Measurements from ENCODE around the gene SHROOM1. TPM values are rescaled to one million over a fixed set of nuclear protein-coding genes. Genes with fewer than 3 reads are reported as not detected.
A peak's percentile ranks its signal among the peaks of the same experiment; 100 is the strongest.

SHROOM1 gene
- total RNA-seq, 6 experiments from 2014 or later, result 7.8 to 12.2 (median 8.6) TPM

- H3K4me3 Mint-ChIP-seq, result no peak overlapping the region
- H3K9me3 Mint-ChIP-seq, result no peaks in the 10 kb centered on the region
- peaks cover 18% of the 10 kb centered on the region for H3K27me3 Mint-ChIP-seq (ENCODE audit: insufficient read depth)
- no peak overlapping the region for H3K27ac Mint-ChIP-seq
- no peaks in the 10 kb centered on the region for H3K36me3 Mint-ChIP-seq (ENCODE audit: low read depth)
- peaks cover 11% of the 10 kb centered on the region for H3K4me1 Mint-ChIP-seq (ENCODE audit: low read depth)
- DNase-seq, result no peak
- no peak for TF ChIP-seq CTCF (IDR thresholded peaks at IDR 0.05)
Measured at GRCh38 chr5:132788990-132789886, 41.2 kb downstream of the SHROOM1 start.

GRCh38 chr5:132788508-132788907, 41.9 kb downstream of the SHROOM1 start:
- Mint-ChIP-seq H3K27me3 (ENCODE audit: insufficient read depth) (peaks cover 15% of the 10 kb centered on the region), H3K36me3 (ENCODE audit: low read depth) (no peaks in the 10 kb centered on the region), H3K9me3 (no peaks in the 10 kb centered on the region), H3K4me1 (ENCODE audit: low read depth) (peaks cover 11% of the 10 kb centered on the region), H3K4me3 (no peak overlapping the region), H3K27ac (no peak overlapping the region)
- no peak for DNase-seq
- no peak for TF ChIP-seq CTCF (IDR thresholded peaks at IDR 0.05)

DNA sequence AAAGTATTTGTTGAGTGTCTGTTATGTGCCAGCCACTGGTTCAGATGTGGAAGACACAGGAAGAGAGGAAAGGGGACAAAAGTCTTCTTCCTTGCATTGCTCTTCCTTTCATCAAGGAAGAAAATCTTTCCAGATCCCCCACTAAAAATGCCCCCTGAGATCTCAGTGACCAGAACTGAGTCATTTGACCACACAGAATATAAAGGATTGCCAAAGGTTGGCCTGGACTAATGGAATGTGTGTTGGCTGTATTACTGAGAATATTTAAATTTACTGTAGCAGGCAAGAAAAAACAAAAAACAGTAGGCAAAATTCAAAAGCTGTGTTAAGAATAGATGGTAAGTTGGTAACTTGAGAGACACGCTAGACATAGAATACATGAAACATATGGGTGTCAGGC, 43.4 kb downstream of the SHROOM1 start:
- no peak overlapping the region for H3K4me3 Mint-ChIP-seq
- peak; percentile 38 for DNase-seq
- no peak overlapping the region; the same call in 1 of the 2 replicates for H3K27ac Mint-ChIP-seq
- peaks cover 5% of the 10 kb centered on the region for H3K27me3 Mint-ChIP-seq (ENCODE audit: insufficient read depth)
- no peaks in the 10 kb centered on the region for H3K9me3 Mint-ChIP-seq
- peaks cover 25% of the 10 kb centered on the region for H3K4me1 Mint-ChIP-seq (ENCODE audit: low read depth)
- no peak for TF ChIP-seq CTCF (IDR thresholded peaks at IDR 0.05)
- no peaks in the 10 kb centered on the region for H3K36me3 Mint-ChIP-seq (ENCODE audit: low read depth)

- no peak overlapping the region for H3K27ac Mint-ChIP-seq
- no peak for TF ChIP-seq CTCF (IDR thresholded peaks at IDR 0.05)
Measured at GRCh38 chr5:132785864-132786263, 44.6 kb downstream of the SHROOM1 start.

GRCh38 chr5:132785365-132785764, 45.1 kb downstream of the SHROOM1 start:
- Mint-ChIP-seq H3K4me3 (no peak overlapping the region), H3K27me3 (ENCODE audit: insufficient read depth) (peaks cover 3% of the 10 kb centered on the region; the same call in 1 of the 2 replicates), H3K27ac (no peak overlapping the region), H3K9me3 (no peaks in the 10 kb centered on the region), H3K4me1 (ENCODE audit: low read depth) (peaks cover 39% of the 10 kb centered on the region), H3K36me3 (ENCODE audit: low read depth) (no peaks in the 10 kb centered on the region)
- no peak for DNase-seq
- TF ChIP-seq CTCF (IDR thresholded peaks at IDR 0.05), result no peak

More at GRCh38 chr5:132785864-132786263, 44.6 kb downstream of the SHROOM1 start:
- DNase-seq, result no peak
- H3K27me3 Mint-ChIP-seq (ENCODE audit: insufficient read depth), result peaks cover 3% of the 10 kb centered on the region; the same call in 1 of the 2 replicates
- H3K4me3 Mint-ChIP-seq, result no peak overlapping the region
- H3K4me1 Mint-ChIP-seq (ENCODE audit: low read depth), result peaks cover 37% of the 10 kb centered on the region
- no peaks in the 10 kb centered on the region for H3K36me3 Mint-ChIP-seq (ENCODE audit: low read depth)
- no peaks in the 10 kb centered on the region for H3K9me3 Mint-ChIP-seq

All from HFFc6 (cell line).